Epithelial cell of proximal tubule (primary cell): ENCODE results near the gene GRK3. TPM values are rescaled to one million over a fixed set of nuclear protein-coding genes. Genes with fewer than 3 reads are reported as not detected.
"Not testable (repeated sequence)": the region's sequence is repeated elsewhere in the genome, so short reads cannot be mapped to it uniquely, and the experiment has no call there.

Experiments
- DNase-seq: peaks from one replicate; pipeline ENCODE4 v3.0.0-alpha.2; 2011; ENCODE audit warnings: low read depth
- H3K4me3 ChIP-seq: 2 replicates; pipeline ENCODE4 v1.5.1; 2011; ENCODE audit warnings: low read depth, mild to moderate bottlenecking, low read length
- CTCF ChIP-seq: conservative IDR thresholded peaks from 2 replicates; pipeline ENCODE4 v1.5.1; 2012; ENCODE audit warnings: low read depth, mild to moderate bottlenecking, low read length
- total RNA-seq: library from RNA; depleted of rRNA; stranded (reverse); fragments of >200 nt; gene quantifications from 2 replicates; pipeline ENCODE4 v1.2.3, GENCODE V29; 2015

The GRK3 gene
- total RNA-seq, 1 donor from 2014 or later: 2.0 TPM

GRCh38 chr22:25621986-25622385, 57.5 kb downstream of the GRK3 start:
- no peak overlapping the region for H3K4me3 ChIP-seq
- no peak for DNase-seq
- no peak for TF ChIP-seq CTCF

GRCh38 chr22:25623310-25623734, 58.8 kb downstream of the GRK3 start:
- H3K4me3 ChIP-seq: no peak overlapping the region
- DNase-seq: no peak
- TF ChIP-seq CTCF: no peak

- H3K4me3 ChIP-seq: no peak overlapping the region
- DNase-seq: no peak
- TF ChIP-seq CTCF: no peak
Measured at GRCh38 chr22:25623851-25624250, 59.4 kb downstream of the GRK3 start.

GRCh38 chr22:25624476-25624875, 60.0 kb downstream of the GRK3 start:
- H3K4me3 ChIP-seq: no peak overlapping the region
- TF ChIP-seq CTCF: no peak
- DNase-seq: no peak

- DNase-seq: not testable (repeated sequence)
Measured at GRCh38 chr22:25625747-25626623, 61.5 kb downstream of the GRK3 start.

GRCh38 chr22:25626624-25626990, 62.1 kb downstream of the GRK3 start:
- TF ChIP-seq CTCF: no peak

More at GRCh38 chr22:25625747-25626623, 61.5 kb downstream of the GRK3 start:
- H3K4me3 ChIP-seq: not testable (repeated sequence)

GRCh38 chr22:25627271-25627852, 62.9 kb downstream of the GRK3 start:
- TF ChIP-seq CTCF: no peak
- no peak for DNase-seq
- H3K4me3 ChIP-seq: no peak overlapping the region

More at GRCh38 chr22:25626624-25626990, 62.1 kb downstream of the GRK3 start:
- no peak overlapping the region for H3K4me3 ChIP-seq
- no peak for DNase-seq
